HG03039 (cell line): ENCODE data around the gene TMEM14A.

Experiments
- ATAC-seq: cut with Tn5 transposase; IDR thresholded peaks from one replicate; pipeline ENCODE4 v1.9.1; 2021; ENCODE audit warnings: mild to moderate bottlenecking, moderate library complexity; ENCODE audit not compliant: unreplicated experiment

TMEM14A gene

DNA sequence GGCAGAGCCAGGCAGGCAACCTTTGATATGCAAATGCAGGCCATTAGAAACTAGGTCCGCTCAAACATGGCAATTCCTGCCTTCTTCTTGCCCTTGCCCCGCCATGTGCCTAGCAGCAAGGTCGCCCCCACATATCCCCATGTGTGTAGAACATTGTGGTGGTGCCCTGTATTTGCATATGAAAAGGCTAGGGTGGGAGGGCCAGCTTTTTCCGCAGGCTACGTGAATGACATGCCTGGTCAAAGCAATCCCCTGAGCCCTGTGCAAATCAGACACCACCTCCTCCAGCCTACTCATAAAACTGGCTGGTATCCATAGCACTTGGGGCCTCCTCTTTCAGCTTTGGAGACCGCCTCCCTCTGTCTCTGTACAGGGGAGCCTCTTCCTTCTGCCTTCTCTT is 60.8 kb downstream of the TMEM14A start:
- no peak for ATAC-seq

DNA sequence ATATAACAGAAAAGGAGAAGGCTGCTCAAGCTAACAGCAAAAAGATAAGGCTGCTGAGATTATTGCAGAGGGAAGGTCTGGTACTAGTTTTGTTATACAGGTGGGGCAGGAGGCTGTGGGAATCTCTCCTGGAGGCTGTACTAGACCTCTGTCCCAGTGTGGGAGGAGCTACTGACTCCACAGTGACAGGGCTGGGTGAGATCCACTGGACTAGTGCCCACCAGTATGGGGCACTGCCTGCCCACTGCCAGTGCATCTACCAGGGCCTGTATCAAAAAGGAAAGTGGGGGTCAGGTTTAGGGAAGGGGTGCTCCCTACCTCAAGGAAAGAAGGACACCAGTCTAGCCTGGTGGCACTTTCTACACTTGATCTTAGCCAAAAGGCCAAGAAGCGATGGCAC is 62.3 kb downstream of the TMEM14A start:
- ATAC-seq, result no peak

DNA sequence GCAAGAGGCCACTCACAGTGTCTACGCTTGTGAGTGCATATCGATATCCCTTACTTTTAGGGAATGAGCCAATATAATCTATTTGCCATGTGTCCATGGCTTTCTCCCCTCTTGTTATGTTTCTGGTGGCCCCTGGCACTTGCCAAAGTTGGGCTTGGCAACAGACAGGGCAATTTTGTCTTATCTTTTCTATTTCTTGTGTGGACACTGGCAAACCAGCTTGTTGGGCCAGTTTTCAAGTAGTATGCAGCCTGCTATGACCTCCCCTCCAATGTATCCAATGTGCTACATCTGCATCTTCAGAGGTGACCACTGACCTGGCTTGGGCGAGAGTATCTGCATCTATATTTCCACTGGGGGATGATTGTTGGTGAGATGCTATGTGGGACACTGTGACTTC is 63.2 kb downstream of the TMEM14A start:
- ATAC-seq, result no peak

DNA sequence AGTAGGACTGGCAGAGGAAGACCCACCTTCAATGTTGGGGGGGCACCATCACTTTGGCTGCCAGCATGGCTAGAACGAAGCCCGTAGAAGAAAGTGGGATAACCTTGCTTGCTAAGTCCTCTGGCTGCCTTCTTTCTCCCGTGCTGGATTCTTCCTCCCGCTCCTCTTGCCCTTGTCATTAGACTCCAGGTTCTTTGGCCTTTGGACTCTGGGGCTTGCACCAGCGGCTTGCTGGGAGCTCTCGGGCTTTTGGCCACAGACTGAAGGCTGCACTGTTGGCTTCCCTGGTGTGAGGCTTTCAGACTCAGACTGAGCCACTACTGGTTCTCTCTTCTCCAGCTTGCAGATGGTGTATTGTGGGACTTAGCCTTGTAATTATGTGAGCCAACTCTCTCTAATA is 64.2 kb downstream of the TMEM14A start:
- ATAC-seq, result no peak

DNA sequence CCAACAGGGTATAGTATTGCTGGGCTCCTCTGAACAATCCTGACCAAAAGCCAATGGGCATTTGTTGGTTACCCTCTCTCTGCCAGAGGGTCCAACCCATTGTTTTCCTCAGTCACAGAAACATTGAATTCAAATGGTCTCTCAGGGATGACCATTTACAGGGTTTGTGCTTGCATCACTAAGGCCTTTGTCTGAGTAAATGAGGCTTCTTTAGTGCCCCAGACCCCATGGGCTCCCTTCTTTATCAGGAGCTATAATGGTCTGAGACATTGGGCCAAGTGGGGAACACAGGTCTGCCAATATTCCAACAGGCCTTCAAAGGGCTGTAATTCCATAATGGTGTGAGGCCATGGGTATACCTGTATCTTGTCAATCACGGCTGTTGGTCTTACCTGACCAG is 65.2 kb downstream of the TMEM14A start:
- ATAC-seq, result no peak
